ENCODE results near the gene DCAF11.

DNA sequence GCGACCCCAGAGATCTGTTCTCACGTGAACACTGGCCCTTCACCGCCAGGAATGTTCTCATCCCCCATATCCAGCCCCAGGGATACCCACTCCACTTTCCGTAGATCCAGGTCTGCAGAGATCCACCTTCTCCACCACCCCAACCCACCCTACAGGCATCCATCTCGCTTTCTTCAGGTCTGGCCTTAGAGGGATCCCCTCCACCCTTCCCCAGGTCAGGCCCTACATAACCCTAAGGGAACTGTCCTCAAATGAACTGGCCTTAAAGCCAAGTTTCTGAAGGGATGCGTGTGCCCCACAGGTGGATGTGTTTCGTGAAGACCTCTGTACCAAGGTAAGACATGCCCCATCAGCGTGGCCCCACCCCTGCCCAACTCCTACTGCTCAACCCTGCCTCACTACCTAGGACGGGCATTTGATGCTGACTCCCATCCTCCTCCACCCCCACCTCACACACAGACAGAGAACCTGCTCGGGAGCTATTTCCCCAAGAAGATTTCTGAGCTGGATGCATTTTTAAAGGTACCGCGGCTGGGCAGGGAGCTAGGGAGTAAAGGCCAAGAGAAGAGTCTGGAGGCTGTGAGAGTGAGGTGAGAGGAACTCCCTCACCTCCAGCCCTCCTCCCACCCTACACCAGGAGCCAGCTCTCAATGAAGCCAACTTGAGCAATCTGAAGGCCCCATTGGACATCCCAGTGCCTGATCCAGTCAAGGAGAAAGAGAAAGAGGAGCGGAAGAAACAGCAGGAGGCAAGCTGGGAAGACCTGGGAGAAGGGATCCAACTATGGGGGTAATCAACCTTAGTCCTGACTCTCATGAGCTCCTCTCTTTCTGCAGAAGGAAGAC, 22.3 kb downstream of the DCAF11 start:
- TF ChIP-seq TAF1 (IDR thresholded peaks at IDR 0.05; ENCODE audit: borderline replicate concordance, low read depth, low read length), result no peak
- no peak; the same call in 1 of the 2 replicates for TF ChIP-seq POLR2AphosphoS5 (IDR thresholded peaks at IDR 0.05; ENCODE audit: low read depth, low read length)
- TF ChIP-seq POLR2A (IDR thresholded peaks at IDR 0.05; ENCODE audit: low read depth, low read length), result no peak
